ENCODE data around the gene SLC8A1. TPM values are rescaled to one million over a fixed set of nuclear protein-coding genes. Genes with fewer than 3 reads are reported as not detected.

SLC8A1 gene
- total RNA-seq, 1 donor from 2014 or later: 9.6 TPM

- Histone ChIP-seq H3K4me3 (no peak overlapping the region), H2AFZ (replicated peaks) (no peak overlapping the region), H3K36me3 (no peaks in the 10 kb centered on the region), H3K27me3 (no peaks in the 10 kb centered on the region), H3K4me1 (no peaks in the 10 kb centered on the region), H3K9me3 (ENCODE audit: low read depth) (no peaks in the 10 kb centered on the region), H3F3A (ENCODE audit: low read depth) (no peaks in the 10 kb centered on the region), H3K9ac (no peak overlapping the region), H4K20me1 (ENCODE audit: low read depth) (no peaks in the 10 kb centered on the region), H3K79me2 (ENCODE audit: low read depth) (no peaks in the 10 kb centered on the region), H3K27ac (no peak overlapping the region), H3K4me2 (no peak overlapping the region)
- Mint-ChIP-seq H3K9me3 (no peaks in the 10 kb centered on the region), H3K4me3 (no peak overlapping the region), H3K27ac (no peak overlapping the region), H3K36me3 (no peaks in the 10 kb centered on the region), H3K27me3 (ENCODE audit: insufficient read depth, low read depth) (no peaks in the 10 kb centered on the region), H3K4me1 (no peaks in the 10 kb centered on the region)
- DNase-seq (ENCODE audit: low spot score): no peak
- TF ChIP-seq, protein P1, sequence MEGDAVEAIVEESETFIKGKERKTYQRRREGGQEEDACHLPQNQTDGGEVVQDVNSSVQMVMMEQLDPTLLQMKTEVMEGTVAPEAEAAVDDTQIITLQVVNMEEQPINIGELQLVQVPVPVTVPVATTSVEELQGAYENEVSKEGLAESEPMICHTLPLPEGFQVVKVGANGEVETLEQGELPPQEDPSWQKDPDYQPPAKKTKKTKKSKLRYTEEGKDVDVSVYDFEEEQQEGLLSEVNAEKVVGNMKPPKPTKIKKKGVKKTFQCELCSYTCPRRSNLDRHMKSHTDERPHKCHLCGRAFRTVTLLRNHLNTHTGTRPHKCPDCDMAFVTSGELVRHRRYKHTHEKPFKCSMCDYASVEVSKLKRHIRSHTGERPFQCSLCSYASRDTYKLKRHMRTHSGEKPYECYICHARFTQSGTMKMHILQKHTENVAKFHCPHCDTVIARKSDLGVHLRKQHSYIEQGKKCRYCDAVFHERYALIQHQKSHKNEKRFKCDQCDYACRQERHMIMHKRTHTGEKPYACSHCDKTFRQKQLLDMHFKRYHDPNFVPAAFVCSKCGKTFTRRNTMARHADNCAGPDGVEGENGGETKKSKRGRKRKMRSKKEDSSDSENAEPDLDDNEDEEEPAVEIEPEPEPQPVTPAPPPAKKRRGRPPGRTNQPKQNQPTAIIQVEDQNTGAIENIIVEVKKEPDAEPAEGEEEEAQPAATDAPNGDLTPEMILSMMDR (IDR thresholded peaks at IDR 0.05): no peak
- no peak for TF ChIP-seq EZH2phosphoT487 (IDR thresholded peaks at IDR 0.05)
- TF ChIP-seq EZH2 (IDR thresholded peaks at IDR 0.05): no peak
Observed at GRCh38 chr2:40406485-40407289, 45.2 kb downstream of the SLC8A1 start.

DNA sequence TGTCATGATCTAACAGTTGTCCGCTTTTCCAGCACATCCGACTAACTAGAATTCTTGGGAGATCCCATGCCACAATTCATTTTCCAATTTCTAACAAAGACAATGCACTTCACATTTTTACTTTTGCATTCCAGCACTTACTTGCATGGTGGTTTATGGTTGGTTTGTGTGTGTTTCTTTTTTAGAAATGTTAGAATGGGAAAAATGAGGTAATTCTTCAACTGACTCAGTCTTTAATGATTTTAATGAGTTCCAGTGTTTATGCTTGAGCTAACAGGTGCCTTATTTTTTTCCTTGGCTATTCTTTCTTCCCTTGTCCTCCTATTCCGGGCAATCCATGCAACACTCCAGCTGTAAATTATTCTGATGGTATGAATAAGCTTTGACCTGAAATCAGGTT lies 46.4 kb downstream of the SLC8A1 start:
- peaks cover under 1% of the 10 kb centered on the region for H3K9me3 Mint-ChIP-seq
- peaks cover under 1% of the 10 kb centered on the region for H3K36me3 Mint-ChIP-seq
- no peak overlapping the region for H3K4me2 ChIP-seq
- no peaks in the 10 kb centered on the region for H3F3A ChIP-seq (ENCODE audit: low read depth)
- no peaks in the 10 kb centered on the region for H4K20me1 ChIP-seq (ENCODE audit: low read depth)
- no peak overlapping the region for H3K9ac ChIP-seq
- no peaks in the 10 kb centered on the region for H3K9me3 ChIP-seq (ENCODE audit: low read depth)
- no peak overlapping the region for H3K27ac ChIP-seq
- no peak overlapping the region for H3K4me3 Mint-ChIP-seq
- no peaks in the 10 kb centered on the region for H3K27me3 Mint-ChIP-seq (ENCODE audit: insufficient read depth, low read depth)
- H3K79me2 ChIP-seq (ENCODE audit: low read depth): no peaks in the 10 kb centered on the region
- no peaks in the 10 kb centered on the region for H3K36me3 ChIP-seq
- H3K27ac Mint-ChIP-seq: no peak overlapping the region
- H3K27me3 ChIP-seq: no peaks in the 10 kb centered on the region
- no peak for DNase-seq (ENCODE audit: low spot score)
- H3K4me1 Mint-ChIP-seq: peaks cover 3% of the 10 kb centered on the region
- H3K4me3 ChIP-seq: no peak overlapping the region
- H3K4me1 ChIP-seq: no peaks in the 10 kb centered on the region
- TF ChIP-seq, protein P1 (IDR thresholded peaks at IDR 0.05): no peak
- no peak for TF ChIP-seq EZH2phosphoT487 (IDR thresholded peaks at IDR 0.05)
- TF ChIP-seq EZH2 (IDR thresholded peaks at IDR 0.05): no peak
- H2AFZ ChIP-seq (replicated peaks): no peak overlapping the region

GRCh38 chr2:40404517-40404916 lies 47.4 kb downstream of the SLC8A1 start:
- no peak overlapping the region for H3K4me2 ChIP-seq
- H3K27me3 ChIP-seq: no peaks in the 10 kb centered on the region
- no peak overlapping the region for H3K27ac ChIP-seq
- no peak overlapping the region for H3K27ac Mint-ChIP-seq
- H3K4me3 Mint-ChIP-seq: no peak overlapping the region
- peaks cover 2% of the 10 kb centered on the region for H3K27me3 Mint-ChIP-seq (ENCODE audit: insufficient read depth, low read depth)
- no peaks in the 10 kb centered on the region for H3K4me1 ChIP-seq
- no peaks in the 10 kb centered on the region for H4K20me1 ChIP-seq (ENCODE audit: low read depth)
- H3F3A ChIP-seq (ENCODE audit: low read depth): no peaks in the 10 kb centered on the region
- no peak overlapping the region for H3K4me3 ChIP-seq
- TF ChIP-seq, protein P1 (IDR thresholded peaks at IDR 0.05): no peak
- TF ChIP-seq EZH2 (IDR thresholded peaks at IDR 0.05) (no peak), EZH2phosphoT487 (IDR thresholded peaks at IDR 0.05) (no peak)
- peaks cover 2% of the 10 kb centered on the region for H3K9me3 Mint-ChIP-seq
- no peaks in the 10 kb centered on the region for H3K9me3 ChIP-seq (ENCODE audit: low read depth)
- H3K36me3 Mint-ChIP-seq: peaks cover 2% of the 10 kb centered on the region
- H3K79me2 ChIP-seq (ENCODE audit: low read depth): no peaks in the 10 kb centered on the region
- no peak overlapping the region for H3K9ac ChIP-seq
- no peak overlapping the region for H2AFZ ChIP-seq (replicated peaks)
- no peaks in the 10 kb centered on the region for H3K36me3 ChIP-seq
- H3K4me1 Mint-ChIP-seq: peaks cover 9% of the 10 kb centered on the region
- no peak for DNase-seq (ENCODE audit: low spot score)

Measured in neural progenitor cell (in vitro differentiated cells).